ENCODE data around the gene SYNPO2L.
"Not testable (repeated sequence)": the region's sequence is repeated elsewhere in the genome, so short reads cannot be mapped to it uniquely, and the experiment has no call there.

- TF ChIP-seq POLR2AphosphoS5 (IDR thresholded peaks at IDR 0.05; ENCODE audit: low read depth); CTCF (IDR thresholded peaks at IDR 0.05; ENCODE audit: insufficient read depth, low read length); REST (IDR thresholded peaks at IDR 0.05; ENCODE audit: insufficient replicate concordance, low read depth): not testable (repeated sequence)
These were observed 9.8 kb upstream of the SYNPO2L start for GRCh38 chr10:73665581-73665980.
